HG02970 (cell line): ENCODE measurements around the gene MSH4.
"Not testable (repeated sequence)": the region's sequence is repeated elsewhere in the genome, so short reads cannot be mapped to it uniquely, and the experiment has no call there.

Experiments
- ATAC-seq: cut with Tn5 transposase; IDR thresholded peaks from one replicate; pipeline ENCODE4 v1.9.1; 2021; ENCODE audit warnings: mild to moderate bottlenecking, moderate library complexity, moderate number of reproducible peaks; ENCODE audit not compliant: unreplicated experiment, low FRiP score

MSH4 gene

GRCh38 chr1:75916834-75917233 is 120.2 kb downstream of the MSH4 start:
- ATAC-seq: no peak

GRCh38 chr1:75922698-75923097 is 126.0 kb downstream of the MSH4 start:
- ATAC-seq: no peak

GRCh38 chr1:75932304-75932703 is 135.6 kb downstream of the MSH4 start, which contains the start of gene ASB17:
ASB17 (minus strand) TSS chr1:75932404; CDS start chr1:75932291, 113 bp downstream.
- ATAC-seq: no peak

- ATAC-seq: no peak
Measured at GRCh38 chr1:75937034-75937433, 140.4 kb downstream of the MSH4 start.

GRCh38 chr1:75943037-75943436 is 146.4 kb downstream of the MSH4 start:
- not testable (repeated sequence) for ATAC-seq

- no peak for ATAC-seq
Measured at GRCh38 chr1:75950176-75950575, 153.5 kb downstream of the MSH4 start.

DNA sequence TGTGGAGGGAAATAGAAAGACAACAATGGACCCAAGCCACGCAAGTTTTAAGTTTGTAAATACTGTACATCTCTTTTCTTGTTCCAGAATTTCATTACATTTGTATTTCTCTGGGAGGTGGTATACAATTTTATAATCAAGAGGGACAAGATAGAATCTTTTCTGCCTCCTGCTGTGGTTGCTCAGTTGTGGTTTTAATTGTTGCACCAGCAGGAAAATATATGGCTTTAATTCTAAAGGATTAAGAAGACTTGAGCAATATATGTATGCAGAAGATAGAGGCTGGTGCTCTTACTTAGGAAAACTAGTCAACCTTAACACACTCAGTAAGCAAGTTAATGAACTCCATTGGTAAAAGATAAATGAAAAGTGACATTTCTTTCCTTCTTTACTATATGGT is 155.3 kb downstream of the MSH4 start:
- ATAC-seq: no peak

- no peak for ATAC-seq
Measured at GRCh38 chr1:75953461-75953860, 156.8 kb downstream of the MSH4 start.

- ATAC-seq: no peak
Measured at GRCh38 chr1:75954586-75954985, 157.9 kb downstream of the MSH4 start.
